Fibroblast of the aortic adventitia (primary cell): ENCODE results near the gene RASL12. TPM values are rescaled to one million over a fixed set of nuclear protein-coding genes. Genes with fewer than 3 reads are reported as not detected.

Source experiments
- DNase-seq: peaks from one replicate; pipeline ENCODE4 v3.0.0-alpha.2; 2010; ENCODE audit warnings: low read depth
- H3K4me3 ChIP-seq: 2 replicates; pipeline ENCODE4 v1.5.1; 2011; ENCODE audit warnings: low read depth, mild to moderate bottlenecking, control low read depth, low read length, moderate library complexity
- CTCF ChIP-seq: IDR thresholded peaks from 2 replicates; pipeline ENCODE4 v1.5.1; 2011; ENCODE audit warnings: mild to moderate bottlenecking, low read length, control low read depth, inconsistent platforms; ENCODE audit not compliant: insufficient read depth
- total RNA-seq: library from RNA; depleted of rRNA; stranded (reverse); fragments of >200 nt; gene quantifications from 2 replicates; pipeline ENCODE4 v1.2.3, GENCODE V29; 2012; ENCODE audit warnings: low replicate concordance

The RASL12 gene
- total RNA-seq, 1 donor = 1.9 TPM

GRCh38 chr15:65091946-65092770 lies 24.4 kb upstream of the RASL12 start:
- DNase-seq = no peak
- no peak overlapping the region for H3K4me3 ChIP-seq
- TF ChIP-seq CTCF = no peak

DNA sequence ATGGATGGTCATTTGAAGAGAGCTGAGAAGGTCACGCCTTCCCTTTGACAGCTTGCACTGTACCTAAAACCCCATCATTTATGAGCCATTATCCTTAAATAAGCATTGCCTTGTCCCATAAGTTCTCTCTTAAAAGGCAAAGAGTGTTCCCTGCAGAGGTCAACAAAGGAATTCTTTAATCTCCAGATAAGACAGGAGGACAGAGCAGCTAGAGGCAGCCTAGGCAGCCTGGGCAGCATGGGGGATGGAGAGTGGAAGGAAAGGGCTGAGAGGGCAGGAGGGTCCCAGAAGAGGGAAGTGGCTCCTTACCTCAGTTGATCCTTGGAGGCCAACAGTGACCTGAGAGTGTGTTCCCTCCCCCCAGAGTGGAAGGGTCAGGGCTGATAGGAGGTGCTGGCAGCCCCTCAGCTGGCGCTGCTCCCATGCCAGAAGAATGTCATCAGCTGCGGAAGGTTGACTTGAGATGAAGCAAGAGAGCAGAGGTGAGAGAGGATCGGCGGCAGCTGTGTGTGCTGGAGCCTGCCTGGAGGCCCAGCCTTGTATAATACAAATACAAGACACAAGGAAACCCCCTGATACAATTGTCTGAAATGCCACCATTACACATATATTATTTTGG lies 21.5 kb upstream of the RASL12 start:
- H3K4me3 ChIP-seq = no peak overlapping the region
- TF ChIP-seq CTCF = no peak
- DNase-seq = no peak

DNA sequence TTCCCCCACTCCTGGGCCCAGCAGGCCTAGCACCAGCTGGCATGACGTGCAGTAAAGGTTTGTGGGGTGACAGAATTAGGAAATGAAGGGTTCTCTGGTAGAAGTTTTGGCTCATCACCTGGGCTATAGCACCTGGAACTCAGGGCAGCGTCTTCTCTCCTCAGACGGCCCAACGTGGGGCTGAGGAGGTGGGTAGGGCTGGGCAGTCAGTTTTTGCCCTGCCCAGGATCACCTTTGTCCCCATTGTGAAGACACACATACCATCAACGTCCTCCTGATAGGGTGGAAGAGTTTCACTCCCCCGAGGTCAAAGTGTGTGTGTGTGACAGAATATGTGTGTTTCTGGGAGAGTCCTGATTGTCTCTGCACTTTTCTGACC lies 20.8 kb upstream of the RASL12 start:
- TF ChIP-seq CTCF = no peak
- DNase-seq = no peak

DNA sequence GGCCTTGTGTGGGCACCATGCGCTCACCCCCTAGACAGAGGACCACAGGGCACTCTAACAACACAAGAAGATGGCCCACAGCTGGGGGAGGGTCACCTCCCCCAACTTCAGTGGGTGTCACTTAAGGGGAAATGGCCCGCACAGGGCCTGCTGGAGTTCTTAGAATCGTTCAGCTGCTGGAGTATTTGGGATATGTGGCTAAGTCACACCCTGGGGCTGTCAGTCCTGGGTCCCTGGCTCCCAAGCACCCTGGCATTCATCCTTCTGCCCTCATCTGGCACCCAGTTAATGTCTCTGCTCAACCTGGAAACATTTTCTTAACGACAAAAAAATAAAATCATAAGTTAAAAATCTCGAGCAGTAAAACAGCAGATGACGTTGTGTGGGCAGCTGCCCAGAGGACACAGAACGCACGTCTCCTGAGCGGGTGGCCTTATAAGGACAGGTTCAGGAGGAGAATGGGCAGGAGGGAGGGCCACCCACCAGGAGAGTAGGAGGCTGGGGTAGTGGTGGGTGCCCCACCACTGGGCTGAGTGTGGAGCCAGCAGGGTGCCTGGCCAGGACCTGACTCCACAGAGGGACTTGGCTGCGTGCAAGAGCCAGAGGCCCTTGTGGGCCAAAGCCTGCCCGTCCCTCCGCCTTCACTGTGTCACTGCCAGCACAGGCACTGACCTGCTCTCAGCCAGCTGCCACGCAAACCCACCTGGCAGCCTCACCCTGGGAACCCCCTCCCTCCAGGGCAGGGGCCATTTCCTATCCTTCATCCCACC lies 20.3 kb upstream of the RASL12 start:
- DNase-seq = no peak
- no peak for TF ChIP-seq CTCF

More for the DNA sequence above, 20.8 kb upstream of the RASL12 start:
- no peak overlapping the region for H3K4me3 ChIP-seq

DNA sequence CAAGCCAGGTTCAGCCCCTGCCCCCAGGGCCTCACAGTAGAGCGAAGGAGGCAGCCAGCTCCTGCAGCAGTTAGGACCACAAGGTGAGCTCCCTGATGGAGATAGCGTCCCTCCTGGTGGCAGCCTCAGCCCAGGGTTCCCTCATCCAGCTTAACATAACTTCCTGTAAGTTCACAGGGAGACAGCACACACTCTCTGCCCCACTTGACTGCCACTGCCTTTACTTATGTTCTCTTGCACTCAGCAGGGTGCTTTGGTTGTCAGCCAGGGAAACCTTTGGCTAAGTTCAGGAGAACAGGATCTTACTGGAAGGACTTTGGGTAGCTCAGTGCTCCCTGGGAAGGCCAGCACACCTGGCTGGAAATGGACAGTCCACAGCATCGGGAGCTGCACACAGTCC lies 19.6 kb upstream of the RASL12 start:
- DNase-seq = no peak

More for the DNA sequence above, 20.3 kb upstream of the RASL12 start:
- H3K4me3 ChIP-seq = no peak overlapping the region

More for the DNA sequence above, 19.6 kb upstream of the RASL12 start:
- H3K4me3 ChIP-seq = no peak overlapping the region
- no peak for TF ChIP-seq CTCF
